ENCODE measurements around the gene SNX20.
A peak's percentile ranks its signal among the peaks of the same experiment; 100 is the strongest.

SNX20 gene

DNA sequence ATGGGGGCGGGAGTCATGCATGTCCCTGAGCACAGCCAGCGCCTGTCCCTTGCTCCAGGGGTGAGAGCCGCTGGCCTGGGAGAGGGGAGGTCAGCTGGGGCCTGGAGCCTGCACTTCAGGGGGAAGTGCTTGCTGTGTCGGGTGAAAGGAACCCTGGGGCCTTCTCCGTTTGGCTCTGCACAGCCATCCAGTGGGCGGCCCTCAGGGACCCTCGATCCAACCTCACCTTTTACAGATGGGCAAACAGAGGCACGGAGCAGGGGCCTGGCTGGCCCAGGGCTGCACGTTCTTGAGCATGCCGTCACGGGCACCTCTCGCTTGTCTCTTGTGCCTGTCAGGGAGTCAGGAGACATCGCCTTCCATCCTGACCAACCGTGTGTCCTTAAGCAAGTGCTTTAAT, 1.8 kb downstream of the SNX20 start:
- H3K27ac ChIP-seq: no peak overlapping the region
- TF ChIP-seq, protein P1, sequence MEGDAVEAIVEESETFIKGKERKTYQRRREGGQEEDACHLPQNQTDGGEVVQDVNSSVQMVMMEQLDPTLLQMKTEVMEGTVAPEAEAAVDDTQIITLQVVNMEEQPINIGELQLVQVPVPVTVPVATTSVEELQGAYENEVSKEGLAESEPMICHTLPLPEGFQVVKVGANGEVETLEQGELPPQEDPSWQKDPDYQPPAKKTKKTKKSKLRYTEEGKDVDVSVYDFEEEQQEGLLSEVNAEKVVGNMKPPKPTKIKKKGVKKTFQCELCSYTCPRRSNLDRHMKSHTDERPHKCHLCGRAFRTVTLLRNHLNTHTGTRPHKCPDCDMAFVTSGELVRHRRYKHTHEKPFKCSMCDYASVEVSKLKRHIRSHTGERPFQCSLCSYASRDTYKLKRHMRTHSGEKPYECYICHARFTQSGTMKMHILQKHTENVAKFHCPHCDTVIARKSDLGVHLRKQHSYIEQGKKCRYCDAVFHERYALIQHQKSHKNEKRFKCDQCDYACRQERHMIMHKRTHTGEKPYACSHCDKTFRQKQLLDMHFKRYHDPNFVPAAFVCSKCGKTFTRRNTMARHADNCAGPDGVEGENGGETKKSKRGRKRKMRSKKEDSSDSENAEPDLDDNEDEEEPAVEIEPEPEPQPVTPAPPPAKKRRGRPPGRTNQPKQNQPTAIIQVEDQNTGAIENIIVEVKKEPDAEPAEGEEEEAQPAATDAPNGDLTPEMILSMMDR (IDR thresholded peaks at IDR 0.05): no peak
- no peak for TF ChIP-seq ZFX (IDR thresholded peaks at IDR 0.05; ENCODE audit: borderline replicate concordance)

- H3K27ac ChIP-seq: no peak overlapping the region
- TF ChIP-seq, protein P1 (IDR thresholded peaks at IDR 0.05): no peak
- no peak for TF ChIP-seq ZFX (IDR thresholded peaks at IDR 0.05; ENCODE audit: borderline replicate concordance)
Observed at GRCh38 chr16:50678531-50678930, 2.6 kb downstream of the SNX20 start.

GRCh38 chr16:50677351-50677750, 3.8 kb downstream of the SNX20 start:
- TF ChIP-seq, protein P1 (IDR thresholded peaks at IDR 0.05): peak; percentile 34
- TF ChIP-seq ZFX (IDR thresholded peaks at IDR 0.05; ENCODE audit: borderline replicate concordance): no peak

DNA sequence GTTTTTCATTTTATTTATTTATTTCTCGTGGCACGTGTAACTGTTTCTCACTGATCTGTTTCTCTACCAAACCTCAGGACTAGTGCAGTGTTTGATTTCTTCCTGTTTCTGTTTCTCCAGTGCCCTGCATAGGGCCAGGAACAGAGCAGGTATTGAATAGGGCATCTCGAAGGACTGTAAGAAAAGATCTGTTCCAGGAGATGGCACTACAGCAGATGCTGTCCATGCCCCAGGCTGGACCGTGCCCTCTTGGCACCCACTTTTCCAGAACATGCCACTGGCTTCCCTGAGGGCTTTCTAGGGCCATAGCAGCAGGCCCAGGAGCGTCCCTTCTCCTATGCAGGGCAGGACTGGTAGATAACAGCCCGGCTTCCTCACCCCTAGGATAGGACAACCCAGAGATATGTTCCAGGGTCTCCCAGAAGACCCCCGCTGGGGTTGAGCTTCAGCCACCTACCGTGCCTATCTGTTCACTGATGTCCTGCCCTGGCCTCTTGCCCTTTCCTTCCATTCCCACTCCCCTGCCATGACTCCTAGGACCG, 4.4 kb downstream of the SNX20 start:
- no peak overlapping the region for H3K27ac ChIP-seq
- no peak for TF ChIP-seq ZFX (IDR thresholded peaks at IDR 0.05; ENCODE audit: borderline replicate concordance)
- TF ChIP-seq, protein P1 (IDR thresholded peaks at IDR 0.05): no peak

More at GRCh38 chr16:50677351-50677750, 3.8 kb downstream of the SNX20 start:
- no peak overlapping the region for H3K27ac ChIP-seq

DNA sequence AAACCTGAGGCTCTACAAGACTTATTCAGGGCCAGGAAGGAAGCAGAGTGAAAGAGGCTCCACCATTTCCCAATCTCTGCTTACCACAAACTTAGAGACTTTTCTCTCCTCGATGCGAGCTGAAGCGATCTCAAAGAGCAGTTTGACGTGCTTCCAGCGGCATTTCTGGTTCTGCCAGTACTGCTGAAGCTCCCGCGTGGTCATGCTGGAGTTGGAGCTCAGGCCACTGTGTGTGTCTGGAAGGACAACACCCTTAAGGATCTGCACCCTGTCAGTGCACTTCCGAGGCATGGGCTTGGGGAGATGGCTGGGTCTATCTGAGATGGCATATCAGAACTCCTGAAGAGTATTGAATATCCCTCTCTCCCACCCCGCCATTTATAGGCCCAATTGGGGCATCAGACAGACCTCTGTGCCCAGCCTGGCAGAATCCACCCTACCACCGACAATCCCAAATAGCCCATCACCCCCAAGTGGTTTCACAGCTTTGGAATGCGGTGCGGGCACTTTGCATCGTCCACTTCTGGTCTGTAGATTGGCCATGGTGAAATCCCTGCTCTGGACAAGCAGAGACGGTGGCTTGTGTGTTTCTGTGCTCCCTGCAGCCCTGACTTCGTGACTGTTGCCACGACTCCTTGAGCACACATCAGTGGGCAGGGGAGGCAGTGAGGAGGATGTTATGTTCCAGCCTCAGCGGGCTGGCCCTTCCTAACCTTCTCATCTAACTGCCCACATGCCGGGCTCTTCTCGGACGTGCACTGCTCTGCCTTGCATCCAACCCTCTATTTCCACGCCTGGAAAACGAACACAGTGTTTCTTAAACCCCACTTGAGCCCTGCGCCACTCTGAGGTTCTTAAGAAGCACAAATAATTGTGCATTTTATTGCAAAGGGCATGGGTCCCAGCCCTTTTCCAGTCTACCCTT, 5.2 kb downstream of the SNX20 start:
- H3K27ac ChIP-seq: no peak overlapping the region
- TF ChIP-seq ZFX (IDR thresholded peaks at IDR 0.05; ENCODE audit: borderline replicate concordance): no peak
- TF ChIP-seq, protein P1 (IDR thresholded peaks at IDR 0.05): no peak

DNA sequence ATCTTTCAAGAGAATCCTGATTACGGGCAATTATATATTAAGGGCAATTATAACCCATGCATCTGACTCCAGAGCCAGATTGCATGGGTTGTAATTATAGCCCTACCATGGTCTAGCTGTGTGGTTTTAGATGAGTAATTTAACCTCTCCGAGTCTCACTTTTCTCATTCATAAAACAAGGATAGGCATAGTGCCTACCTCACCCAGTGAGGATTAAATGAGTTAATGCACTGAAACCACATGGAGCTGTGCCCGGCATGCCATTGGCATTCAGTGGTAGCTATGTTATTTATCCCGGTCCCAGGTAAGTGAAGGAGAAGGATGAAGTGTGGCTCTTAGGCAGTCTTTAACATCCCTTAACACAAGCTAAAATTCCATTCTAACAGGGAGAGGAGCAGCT, 6.3 kb downstream of the SNX20 start:
- no peak overlapping the region for H3K27ac ChIP-seq
- no peak for TF ChIP-seq ZFX (IDR thresholded peaks at IDR 0.05; ENCODE audit: borderline replicate concordance)
- TF ChIP-seq, protein P1 (IDR thresholded peaks at IDR 0.05): no peak

All from 22Rv1 (cell line).